MM.1S (cell line): ENCODE data around the gene HIVEP2.

Experiments
- DNase-seq: peaks from one replicate; pipeline ENCODE4 v3.0.0-alpha.2; 2015
- H2AFZ ChIP-seq: fragments of 300-600 bp; sonication (generic); 2 replicates; pipeline ENCODE4 v1.6.0; 2016; ENCODE audit warnings: antibody characterized with exemption, low read length
- H3F3A ChIP-seq: fragments of 300-600 bp; sonication (generic); 2 replicates; pipeline ENCODE4 v1.6.1; 2016; ENCODE audit warnings: mild to moderate bottlenecking, antibody characterized with exemption, low read length, moderate library complexity, mixed read lengths; ENCODE audit not compliant: insufficient read depth
- H3K27ac ChIP-seq: fragments of 300-600 bp; sonication (generic); 2 replicates; pipeline ENCODE4 v1.5.1; 2016; ENCODE audit warnings: mild to moderate bottlenecking, low read length
- H3K27me3 ChIP-seq: fragments of 300-600 bp; sonication (generic); replicated peaks from 2 replicates; pipeline ENCODE4 v1.6.0; 2016; ENCODE audit warnings: low read length; ENCODE audit not compliant: insufficient read depth
- H3K36me3 ChIP-seq: fragments of 300-600 bp; sonication (generic); replicated peaks from 2 replicates; pipeline ENCODE4 v1.6.1; 2016; ENCODE audit warnings: mild to moderate bottlenecking, low read length, mixed read lengths; ENCODE audit not compliant: insufficient read depth
- H3K4me1 ChIP-seq: fragments of 300-600 bp; sonication (generic); 2 replicates; pipeline ENCODE4 v1.6.1; 2016; ENCODE audit warnings: low read length, mixed read lengths
- H3K4me2 ChIP-seq: fragments of 300-600 bp; sonication (generic); 2 replicates; pipeline ENCODE4 v1.6.0; 2016; ENCODE audit warnings: low read depth, low read length
- H3K4me3 ChIP-seq: fragments of 300-600 bp; sonication (generic); 2 replicates; pipeline ENCODE4 v1.5.1; 2016; ENCODE audit warnings: low read length, mixed read lengths
- H3K79me2 ChIP-seq: fragments of 300-600 bp; sonication (generic); 2 replicates; pipeline ENCODE4 v1.6.1; 2016; ENCODE audit warnings: mixed run types, low read length, mixed read lengths
- H3K9ac ChIP-seq: fragments of 300-600 bp; sonication (generic); 2 replicates; pipeline ENCODE4 v1.6.1; 2016; ENCODE audit warnings: low read length, mixed read lengths
- H3K9me2 ChIP-seq: fragments of 300-600 bp; sonication (generic); replicated peaks from 2 replicates; pipeline ENCODE4 v1.6.1; 2016; ENCODE audit warnings: mild to moderate bottlenecking, low read length, mixed read lengths; ENCODE audit not compliant: insufficient read depth
- H3K9me3 ChIP-seq: fragments of 300-600 bp; sonication (generic); replicated peaks from 2 replicates; pipeline ENCODE4 v1.6.1; 2016; ENCODE audit warnings: mild to moderate bottlenecking, low read length, mixed read lengths; ENCODE audit not compliant: insufficient read depth
- H4K20me1 ChIP-seq: fragments of 300-600 bp; sonication (generic); 2 replicates; pipeline ENCODE4 v1.6.1; 2016; ENCODE audit warnings: mild to moderate bottlenecking, low read length, moderate library complexity, mixed read lengths; ENCODE audit not compliant: insufficient read depth
- CTCF ChIP-seq: fragments of 300-600 bp; sonication (generic); IDR thresholded peaks from 2 replicates; pipeline ENCODE4 v1.5.1; 2016; ENCODE audit warnings: antibody characterized with exemption, low read length, mixed read lengths
- EZH2 ChIP-seq: fragments of 300-600 bp; sonication (generic); optimal IDR thresholded peaks from 2 replicates; pipeline ENCODE3; 2017; ENCODE audit warnings: low read depth, mild to moderate bottlenecking, antibody characterized with exemption, low read length, mixed read lengths
- EZH2phosphoT487 ChIP-seq: fragments of 300-600 bp; sonication (generic); IDR thresholded peaks from 2 replicates; pipeline ENCODE4 v1.6.1; 2018; ENCODE audit warnings: antibody characterized with exemption, low read length

The HIVEP2 gene

DNA sequence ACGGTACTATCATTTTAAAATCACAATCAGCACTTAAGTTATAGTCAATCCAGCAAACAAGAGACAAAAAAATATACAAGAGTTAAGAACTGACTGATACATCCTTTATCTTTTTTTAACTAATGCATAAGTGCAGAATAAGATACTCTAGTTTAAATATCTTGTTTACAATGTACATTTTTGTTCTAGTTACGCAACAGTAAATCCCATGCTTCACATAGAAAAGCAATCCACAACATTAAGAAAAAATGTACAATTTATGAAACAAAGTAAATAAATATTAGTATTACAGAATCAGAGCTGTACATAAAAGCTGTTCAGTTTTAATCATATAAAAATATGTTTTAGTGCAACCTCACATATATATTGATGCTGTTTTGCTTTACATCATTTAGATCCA, 192.6 kb downstream of the HIVEP2 start:
- no peak overlapping the region for H3K4me2 ChIP-seq
- H3K9ac ChIP-seq = no peak overlapping the region
- TF ChIP-seq EZH2 (no peak), EZH2phosphoT487 (no peak), CTCF (no peak)
- H3K27ac ChIP-seq = no peak overlapping the region
- no peak overlapping the region for H2AFZ ChIP-seq
- no peaks in the 10 kb centered on the region for H3K79me2 ChIP-seq
- no peak overlapping the region for H3K4me3 ChIP-seq
- H3K27me3 ChIP-seq = no peaks in the 10 kb centered on the region
- no peak for DNase-seq
- H3K9me2 ChIP-seq = no peaks in the 10 kb centered on the region
- no peaks in the 10 kb centered on the region for H3K36me3 ChIP-seq
- no peaks in the 10 kb centered on the region for H4K20me1 ChIP-seq
- no peaks in the 10 kb centered on the region for H3K4me1 ChIP-seq
- no peaks in the 10 kb centered on the region for H3F3A ChIP-seq
- no peaks in the 10 kb centered on the region for H3K9me3 ChIP-seq

GRCh38 chr6:142751452-142751851, 193.5 kb downstream of the HIVEP2 start:
- Histone ChIP-seq H3K36me3 (no peaks in the 10 kb centered on the region), H3K4me2 (no peak overlapping the region), H3K4me3 (no peak overlapping the region), H4K20me1 (no peaks in the 10 kb centered on the region), H2AFZ (no peak overlapping the region), H3K9me2 (no peaks in the 10 kb centered on the region), H3K79me2 (no peaks in the 10 kb centered on the region), H3K9ac (no peak overlapping the region), H3F3A (no peaks in the 10 kb centered on the region), H3K9me3 (no peaks in the 10 kb centered on the region), H3K27ac (no peak overlapping the region), H3K4me1 (no peaks in the 10 kb centered on the region), H3K27me3 (no peaks in the 10 kb centered on the region)
- no peak for TF ChIP-seq EZH2
- no peak for TF ChIP-seq CTCF
- TF ChIP-seq EZH2phosphoT487 = no peak
- no peak for DNase-seq

GRCh38 chr6:142750998-142751397, 194.0 kb downstream of the HIVEP2 start:
- Histone ChIP-seq H3K9ac (no peak overlapping the region), H3K36me3 (no peaks in the 10 kb centered on the region), H2AFZ (no peak overlapping the region), H3K27ac (no peak overlapping the region), H3K9me3 (no peaks in the 10 kb centered on the region), H3K27me3 (no peaks in the 10 kb centered on the region), H3K9me2 (no peaks in the 10 kb centered on the region), H3K4me3 (no peak overlapping the region), H3F3A (no peaks in the 10 kb centered on the region), H3K4me1 (no peaks in the 10 kb centered on the region), H3K4me2 (no peak overlapping the region), H3K79me2 (no peaks in the 10 kb centered on the region), H4K20me1 (no peaks in the 10 kb centered on the region)
- no peak for TF ChIP-seq EZH2
- TF ChIP-seq CTCF = no peak
- DNase-seq = no peak
